ENCODE measurements around the gene DPYD.
"Not testable (repeated sequence)": the region's sequence is repeated elsewhere in the genome, so short reads cannot be mapped to it uniquely, and the experiment has no call there.

Gene DPYD

GRCh38 chr1:97252076-97252475 is 668.8 kb downstream of the DPYD start:
- no peak for TF ChIP-seq CTCF (IDR thresholded peaks at IDR 0.05; ENCODE audit: extremely low read depth, insufficient read depth, missing control alignments)
- DNase-seq (ENCODE audit: low spot score), result no peak
- in situ Hi-C loops (cut with MboI; ENCODE audit: low pct_unique_long_range_greater_than_20kb, low sequenced_read_pairs, unreplicated experiment), result no loop called here

- DNase-seq (ENCODE audit: low spot score), result no peak
- in situ Hi-C loops (cut with MboI; ENCODE audit: low pct_unique_long_range_greater_than_20kb, low sequenced_read_pairs, unreplicated experiment), result no loop called here
These were observed 673.6 kb downstream of the DPYD start for GRCh38 chr1:97247196-97247595.

GRCh38 chr1:97245682-97246081 is 675.2 kb downstream of the DPYD start:
- in situ Hi-C loops (cut with MboI; ENCODE audit: low pct_unique_long_range_greater_than_20kb, low sequenced_read_pairs, unreplicated experiment), result no loop called here

More at GRCh38 chr1:97247196-97247595, 673.6 kb downstream of the DPYD start:
- TF ChIP-seq CTCF (IDR thresholded peaks at IDR 0.05; ENCODE audit: extremely low read depth, insufficient read depth, missing control alignments), result no peak

GRCh38 chr1:97245026-97245425 is 675.8 kb downstream of the DPYD start:
- no peak for TF ChIP-seq CTCF (IDR thresholded peaks at IDR 0.05; ENCODE audit: extremely low read depth, insufficient read depth, missing control alignments)
- in situ Hi-C loops (cut with MboI; ENCODE audit: low pct_unique_long_range_greater_than_20kb, low sequenced_read_pairs, unreplicated experiment), result no loop called here
- DNase-seq (ENCODE audit: low spot score), result no peak

More at GRCh38 chr1:97245682-97246081, 675.2 kb downstream of the DPYD start:
- no peak for TF ChIP-seq CTCF (IDR thresholded peaks at IDR 0.05; ENCODE audit: extremely low read depth, insufficient read depth, missing control alignments)
- no peak for DNase-seq (ENCODE audit: low spot score)

GRCh38 chr1:97243973-97244560 is 676.8 kb downstream of the DPYD start:
- peak; percentile 8 for DNase-seq (ENCODE audit: low spot score)
- peak; percentile 49 for TF ChIP-seq CTCF (IDR thresholded peaks at IDR 0.05; ENCODE audit: extremely low read depth, insufficient read depth, missing control alignments)
- in situ Hi-C loops (cut with MboI; ENCODE audit: low pct_unique_long_range_greater_than_20kb, low sequenced_read_pairs, unreplicated experiment), result no loop called here

GRCh38 chr1:97238816-97239215 is 682.0 kb downstream of the DPYD start:
- in situ Hi-C loops (cut with MboI; ENCODE audit: low pct_unique_long_range_greater_than_20kb, low sequenced_read_pairs, unreplicated experiment), result no loop called here
- DNase-seq (ENCODE audit: low spot score), result no peak

GRCh38 chr1:97231354-97231753 is 689.5 kb downstream of the DPYD start:
- DNase-seq (ENCODE audit: low spot score); in situ Hi-C loops (cut with MboI; ENCODE audit: low pct_unique_long_range_greater_than_20kb, low sequenced_read_pairs, unreplicated experiment): not testable (repeated sequence)

More at GRCh38 chr1:97238816-97239215, 682.0 kb downstream of the DPYD start:
- TF ChIP-seq CTCF (IDR thresholded peaks at IDR 0.05; ENCODE audit: extremely low read depth, insufficient read depth, missing control alignments), result no peak

Data from GM13977 (cell line).